NB4 (cell line): ENCODE results near the gene TBX4.

Source experiments
- DNase-seq: peaks from one replicate; pipeline ENCODE4 v3.0.0; 2010; ENCODE audit warnings: low read depth
- H3K4me3 ChIP-seq: one replicate; pipeline ENCODE4 v1.5.1; 2011; ENCODE audit warnings: mild to moderate bottlenecking, low read depth, low read length, moderate library complexity
- MYC ChIP-seq: IDR thresholded peaks from 2 replicates; pipeline ENCODE4 v1.6.1; 2011; ENCODE audit warnings: low read depth, low read length
- POLR2A ChIP-seq: IDR thresholded peaks from 2 replicates; pipeline ENCODE4 v1.6.1; 2011; ENCODE audit warnings: mild to moderate bottlenecking; ENCODE audit not compliant: insufficient read length; ENCODE audit errors: extremely low read depth
- TF ChIP-seq, protein P1 (sequence below): IDR thresholded peaks from one replicate; pipeline ENCODE4 v1.5.1; 2012; ENCODE audit warnings: low read depth, low read length
- TF ChIP-seq, protein P2 (sequence below): IDR thresholded peaks from 2 replicates; pipeline ENCODE4 v1.6.1; 2011; ENCODE audit warnings: low read depth, low read length

TBX4 gene

DNA sequence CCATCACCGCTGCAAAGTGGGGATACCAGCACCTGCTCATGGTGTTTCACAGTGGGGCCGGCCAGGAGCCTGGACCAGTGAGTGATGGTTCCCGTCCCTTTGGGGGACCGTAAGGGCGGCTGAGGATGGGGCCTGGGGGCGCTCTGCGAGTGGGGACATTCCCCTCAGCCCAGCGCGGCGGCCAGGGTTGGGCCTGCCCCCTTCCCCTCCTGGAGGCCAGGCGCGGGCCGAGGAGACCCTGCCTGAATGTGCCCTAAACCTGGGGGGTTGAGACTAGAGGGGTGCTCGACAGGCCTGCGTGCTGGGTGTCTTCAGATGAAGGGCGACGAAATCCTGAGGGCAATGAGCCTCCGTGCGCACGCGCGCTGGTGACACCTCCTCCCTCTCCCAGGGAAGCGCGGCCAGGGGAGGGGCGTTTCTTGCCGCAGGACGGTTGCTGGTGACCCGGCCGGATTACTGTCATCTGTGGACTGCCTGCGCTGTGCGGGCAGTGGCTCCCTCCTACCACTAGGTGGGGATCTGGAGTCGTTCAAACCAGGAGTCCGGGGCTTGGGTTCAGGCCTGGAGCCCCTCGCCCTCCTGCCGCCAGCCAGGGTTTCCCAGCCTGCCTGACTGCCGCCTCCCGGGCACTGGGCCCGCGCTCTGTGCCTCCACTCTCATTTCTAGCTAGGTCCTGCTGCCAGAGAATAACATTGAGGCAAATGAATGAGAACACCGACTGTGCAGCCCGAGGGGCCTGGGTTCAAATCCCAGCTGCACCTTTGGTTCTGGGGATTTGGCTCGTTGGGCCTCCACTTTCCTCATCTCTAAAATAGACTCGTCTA lies 35.5 kb upstream of the TBX4 start:
- DNase-seq: peak; percentile 74
- H3K4me3 ChIP-seq: no peak overlapping the region
- TF ChIP-seq, protein P1, sequence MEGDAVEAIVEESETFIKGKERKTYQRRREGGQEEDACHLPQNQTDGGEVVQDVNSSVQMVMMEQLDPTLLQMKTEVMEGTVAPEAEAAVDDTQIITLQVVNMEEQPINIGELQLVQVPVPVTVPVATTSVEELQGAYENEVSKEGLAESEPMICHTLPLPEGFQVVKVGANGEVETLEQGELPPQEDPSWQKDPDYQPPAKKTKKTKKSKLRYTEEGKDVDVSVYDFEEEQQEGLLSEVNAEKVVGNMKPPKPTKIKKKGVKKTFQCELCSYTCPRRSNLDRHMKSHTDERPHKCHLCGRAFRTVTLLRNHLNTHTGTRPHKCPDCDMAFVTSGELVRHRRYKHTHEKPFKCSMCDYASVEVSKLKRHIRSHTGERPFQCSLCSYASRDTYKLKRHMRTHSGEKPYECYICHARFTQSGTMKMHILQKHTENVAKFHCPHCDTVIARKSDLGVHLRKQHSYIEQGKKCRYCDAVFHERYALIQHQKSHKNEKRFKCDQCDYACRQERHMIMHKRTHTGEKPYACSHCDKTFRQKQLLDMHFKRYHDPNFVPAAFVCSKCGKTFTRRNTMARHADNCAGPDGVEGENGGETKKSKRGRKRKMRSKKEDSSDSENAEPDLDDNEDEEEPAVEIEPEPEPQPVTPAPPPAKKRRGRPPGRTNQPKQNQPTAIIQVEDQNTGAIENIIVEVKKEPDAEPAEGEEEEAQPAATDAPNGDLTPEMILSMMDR: peak; percentile 79
- TF ChIP-seq, protein P2, sequence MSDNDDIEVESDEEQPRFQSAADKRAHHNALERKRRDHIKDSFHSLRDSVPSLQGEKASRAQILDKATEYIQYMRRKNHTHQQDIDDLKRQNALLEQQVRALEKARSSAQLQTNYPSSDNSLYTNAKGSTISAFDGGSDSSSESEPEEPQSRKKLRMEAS: no peak

DNA sequence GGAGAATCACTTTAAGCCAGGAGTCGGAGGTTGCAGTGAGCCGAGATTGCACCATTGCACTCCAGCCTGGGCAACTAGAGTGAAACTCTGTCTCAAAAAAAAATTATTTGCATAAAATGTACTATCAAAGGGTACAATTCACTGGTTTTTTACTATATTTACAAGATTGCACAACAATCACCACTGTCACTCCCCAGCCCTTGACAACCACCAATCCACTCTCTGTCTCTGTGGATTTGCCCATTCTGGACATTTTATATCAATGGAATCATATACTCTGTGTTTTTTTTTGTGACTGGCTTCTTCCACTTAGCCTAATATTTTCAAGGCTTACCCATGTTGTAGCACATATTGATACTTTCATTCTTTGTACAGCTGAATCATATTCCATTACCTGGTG lies 33.8 kb upstream of the TBX4 start:
- TF ChIP-seq, protein P2: no peak
- TF ChIP-seq POLR2A (no peak), MYC (no peak)
- TF ChIP-seq, protein P1: no peak
- DNase-seq: no peak
- no peak overlapping the region for H3K4me3 ChIP-seq

DNA sequence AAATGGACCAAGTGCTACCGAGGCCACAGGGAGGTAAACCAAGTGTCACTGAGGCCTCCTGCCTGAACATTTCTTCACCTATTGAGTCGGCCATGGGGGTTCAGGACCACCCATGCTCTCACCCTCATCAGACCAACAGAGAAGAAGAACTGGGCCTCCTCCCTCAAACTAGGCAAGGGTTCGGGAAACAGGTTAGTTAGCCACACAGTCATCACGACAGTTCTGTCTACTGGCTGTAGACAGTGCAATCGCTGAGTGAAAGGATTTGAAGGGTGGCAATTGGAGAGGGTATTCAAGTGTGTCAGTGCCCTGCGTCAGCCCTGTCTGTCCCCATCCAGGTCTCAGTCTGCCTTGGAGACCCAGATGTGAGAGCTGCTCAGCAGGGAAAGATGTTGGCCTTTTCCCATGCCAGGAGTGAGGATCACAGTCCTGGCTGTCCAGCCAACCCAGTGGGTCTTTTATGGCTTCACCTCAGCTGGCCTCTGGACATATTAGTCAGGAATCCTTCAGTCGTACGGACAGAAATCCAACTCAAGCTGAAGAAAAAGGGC lies 32.7 kb upstream of the TBX4 start:
- DNase-seq: no peak
- TF ChIP-seq POLR2A: no peak
- TF ChIP-seq, protein P1: no peak
- H3K4me3 ChIP-seq: no peak overlapping the region

DNA sequence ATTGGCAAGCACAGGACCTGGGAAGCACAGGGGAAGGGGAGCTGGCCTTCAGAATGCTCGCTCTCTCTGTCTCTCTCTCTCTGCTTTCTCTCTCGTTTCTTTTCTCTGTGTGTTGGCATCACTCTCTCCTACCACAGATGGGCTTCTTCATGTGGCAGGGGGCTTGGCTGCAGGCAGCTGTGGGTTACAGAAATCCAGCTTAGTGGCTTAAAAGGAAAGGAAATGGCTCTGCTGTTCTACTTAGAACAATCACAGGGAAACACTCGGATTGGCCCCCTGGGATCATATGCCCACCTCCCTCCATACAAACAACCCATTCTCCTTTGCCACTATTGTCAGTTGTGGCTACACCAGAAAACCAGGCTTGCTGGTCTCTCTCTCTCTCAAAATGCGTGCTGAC lies 32.2 kb upstream of the TBX4 start:
- no peak overlapping the region for H3K4me3 ChIP-seq
- DNase-seq: no peak
- TF ChIP-seq POLR2A (no peak), MYC (no peak)
- TF ChIP-seq, protein P1: no peak
- TF ChIP-seq, protein P2: no peak

DNA sequence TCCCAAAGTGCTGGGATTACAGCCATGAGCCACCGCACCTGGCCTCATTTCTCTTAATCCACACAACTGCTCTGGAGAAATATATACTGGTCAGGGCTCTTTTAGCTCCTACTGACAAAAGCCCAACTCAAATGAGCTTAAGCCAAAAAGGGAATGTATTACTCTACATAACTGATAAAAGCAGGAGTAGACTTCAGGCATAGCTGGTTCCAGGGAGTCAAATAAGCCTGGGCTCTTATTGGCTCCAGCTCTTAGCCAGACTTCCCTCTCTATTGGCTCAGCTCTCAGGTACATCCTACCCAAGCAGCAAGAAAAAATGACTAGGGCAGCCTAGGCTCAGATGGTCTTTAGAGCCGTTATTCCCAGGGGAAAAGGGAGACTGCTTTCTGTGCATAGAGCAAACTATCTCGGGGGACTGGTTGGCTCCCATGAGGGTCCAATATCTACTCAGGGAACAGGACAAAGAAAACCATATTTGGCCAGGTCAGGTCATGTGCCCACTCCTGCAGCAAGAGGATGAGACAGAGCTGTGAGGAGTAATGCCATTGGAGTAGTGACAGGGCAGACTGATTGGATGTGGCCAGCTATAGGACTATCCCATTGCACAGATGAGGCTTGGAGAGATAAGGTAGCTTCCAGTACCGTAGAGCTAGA lies 31.4 kb upstream of the TBX4 start:
- no peak for DNase-seq
- H3K4me3 ChIP-seq: no peak overlapping the region
- TF ChIP-seq POLR2A (no peak), MYC (no peak)
- TF ChIP-seq, protein P2: no peak
- TF ChIP-seq, protein P1: no peak
